Erythroblast (primary cell): ENCODE data around the gene SLC66A2.

Experiments
- GATA1 ChIP-seq: IDR thresholded peaks from 2 replicates; pipeline ENCODE4 v1.6.1; 2011; ENCODE audit warnings: low read depth, mild to moderate bottlenecking, control low read depth, low read length, moderate library complexity
- POLR2A ChIP-seq: IDR thresholded peaks from 2 replicates; pipeline ENCODE4 v1.6.1; 2011; ENCODE audit warnings: mild to moderate bottlenecking, low read length

DNA sequence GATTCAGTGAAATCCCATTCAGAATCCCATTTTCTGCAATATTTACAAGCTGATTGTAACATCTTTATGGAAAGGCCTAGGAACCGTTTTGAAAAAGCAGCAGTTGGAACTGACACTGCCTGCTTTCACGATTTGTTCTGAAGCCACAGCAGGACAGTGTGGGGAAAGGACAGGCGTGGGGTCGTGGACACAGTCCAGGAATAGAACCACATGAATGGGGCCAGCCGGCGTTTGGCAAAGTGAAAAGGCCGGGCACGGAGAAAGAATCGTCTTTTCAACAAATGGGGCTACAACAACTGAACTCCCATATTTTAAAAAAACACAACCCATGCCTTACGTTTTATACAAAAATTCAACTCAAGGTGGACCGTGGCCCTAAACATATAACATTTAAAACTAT is 69.8 kb downstream of the SLC66A2 start:
- TF ChIP-seq POLR2A (no peak), GATA1 (no peak)
